K562 (cell line): Measurements from ENCODE around the gene BMF. TPM values are rescaled to one million over a fixed set of nuclear protein-coding genes. Genes with fewer than 3 reads are reported as not detected.

ENCODE experiments used
- CBFA2T2 ChIP-seq: fragments of 450-650 bp; conservative IDR thresholded peaks from 2 replicates; pipeline ENCODE4 v1.6.1; 2017; ENCODE audit warnings: mild to moderate bottlenecking
- CCNT2 ChIP-seq: IDR thresholded peaks from 2 replicates; pipeline ENCODE4 v1.6.1; 2011; ENCODE audit warnings: borderline replicate concordance, low read depth, mild to moderate bottlenecking, moderate library complexity, mixed read lengths, low read length; ENCODE audit not compliant: insufficient read length; ENCODE audit errors: extremely low read depth
- COPS2 ChIP-seq: fragments of 450-650 bp; conservative IDR thresholded peaks from 2 replicates; pipeline ENCODE4 v1.6.1; 2016; ENCODE audit warnings: mild to moderate bottlenecking, moderate library complexity
- CSDE1 ChIP-seq, 2 experiments: fragments of 450-650 bp; IDR thresholded peaks; 2 replicates each; pipeline ENCODE4 v1.6.1; 2016; ENCODE audit warnings: mild to moderate bottlenecking in 1 of 2
- ELF2 ChIP-seq: fragments of 250-450 bp; sonication (Bioruptor Pico); IDR thresholded peaks from 2 replicates; pipeline ENCODE4 v1.5.0; 2021; ENCODE audit warnings: mild to moderate bottlenecking
- HNRNPL ChIP-seq: fragments of 200-400 bp; formaldehyde crosslinking; IDR thresholded peaks from 2 replicates; pipeline ENCODE4 v1.6.1; 2017; ENCODE audit warnings: low read depth, mild to moderate bottlenecking, low read length
- MTA2 ChIP-seq: fragments of 450-650 bp; IDR thresholded peaks from 2 replicates; pipeline ENCODE4 v1.6.1; 2016; ENCODE audit warnings: low read depth
- NR2F6 ChIP-seq: fragments of 450-650 bp; formaldehyde crosslinking; IDR thresholded peaks from 2 replicates; pipeline ENCODE4 v1.4.0; 2020; ENCODE audit warnings: mild to moderate bottlenecking
- POLR2G ChIP-seq: fragments of 200-400 bp; formaldehyde crosslinking; IDR thresholded peaks from 2 replicates; pipeline ENCODE4 v1.6.1; 2017; ENCODE audit warnings: low read depth, mild to moderate bottlenecking, antibody characterized with exemption, low read length, moderate library complexity
- PPARD ChIP-seq: fragments of 250-450 bp; sonication (Bioruptor Pico); IDR thresholded peaks from 2 replicates; pipeline ENCODE4 v1.8.0; 2022; ENCODE audit warnings: inconsistent platforms, mild to moderate bottlenecking, moderate library complexity
- RBFOX2 ChIP-seq: fragments of 200-400 bp; formaldehyde crosslinking; IDR thresholded peaks from 2 replicates; pipeline ENCODE4 v1.6.1; 2017; ENCODE audit warnings: low read depth, mild to moderate bottlenecking, low read length, moderate library complexity
- RBM14 ChIP-seq: fragments of 200-400 bp; formaldehyde crosslinking; IDR thresholded peaks from 2 replicates; pipeline ENCODE4 v1.6.1; 2018; ENCODE audit warnings: low read depth, mild to moderate bottlenecking, low read length, moderate library complexity, borderline replicate concordance; ENCODE audit not compliant: insufficient read depth
- RFX5 ChIP-seq: IDR thresholded peaks from 2 replicates; pipeline ENCODE4 v1.6.1; 2011; ENCODE audit warnings: low read depth, mild to moderate bottlenecking, improper control_type of control experiment, low read length
- SMAD2 ChIP-seq: fragments of 150-350 bp; IDR thresholded peaks from 2 replicates; pipeline ENCODE4 v1.6.1; 2014; ENCODE audit warnings: low read depth, mild to moderate bottlenecking, low read length
- ZNF121 ChIP-seq: sonication (generic); formaldehyde crosslinking; conservative IDR thresholded peaks from 2 replicates; pipeline ENCODE4 v1.8.0; 2022; ENCODE audit warnings: missing genetic modification reagents
- ZNF143 ChIP-seq: sonication (generic); formaldehyde crosslinking; IDR thresholded peaks from 2 replicates; pipeline ENCODE4 v1.9.0; 2022; ENCODE audit warnings: mild to moderate bottlenecking, missing genetic modification reagents
- ZNF24 ChIP-seq: fragments of 450-650 bp; IDR thresholded peaks from 2 replicates; pipeline ENCODE4 v1.6.1; 2016
- ZNF707 ChIP-seq: fragments of 250-450 bp; sonication (Bioruptor Pico); conservative IDR thresholded peaks from 2 replicates; pipeline ENCODE4 v1.8.0; 2022; ENCODE audit warnings: inconsistent platforms, mild to moderate bottlenecking, moderate library complexity
- ZNF785 ChIP-seq: fragments of 250-450 bp; sonication (Bioruptor Pico); IDR thresholded peaks from 2 replicates; pipeline ENCODE4 v1.4.0; 2020; ENCODE audit warnings: mild to moderate bottlenecking
- polyA plus RNA-seq, 8 experiments: library from polyadenylated mRNA; depleted of rRNA in 4 of 8; stranded (reverse) in 5 of 8; unstranded in 3 of 8; fragments of >200 nt; fragmentation: Nextera tagmentation in 2 of 8; fragmentation: Illumina TruSeq in 1 of 8; extraction: Ambion mirVana in 2 of 8; extraction: Trizol in 1 of 8; gene quantifications; 2 replicates each; pipeline versions ENCODE4 v1.2.1 to v1.2.3, GENCODE V29; 2011 to 2014; ENCODE audit warnings: inconsistent platforms in 1 of 8, missing spikeins in 1 of 8
- total RNA-seq, 7 experiments: library from RNA; depleted of rRNA in 6 of 7; stranded (reverse); fragments of >200 nt in 6 of 7; fragmentation: Illumina TruSeq in 2 of 7; extraction: Trizol in 2 of 7; gene quantifications; 2 replicates each; pipeline versions ENCODE4 v1.2.1 to v1.2.3, GENCODE V29; 2011 to 2021; ENCODE audit warnings: low replicate concordance in 1 of 7
- TF ChIP-seq, protein P1 (sequence below): fragments of 450-650 bp; formaldehyde crosslinking; IDR thresholded peaks from 2 replicates; pipeline ENCODE4 v1.4.0; 2020; ENCODE audit warnings: mild to moderate bottlenecking, moderate library complexity
- TF ChIP-seq, protein P2 (sequence below), 2 experiments: fragments of 450-650 bp in 1 of 2; sonication (generic) in 1 of 2; formaldehyde crosslinking; conservative IDR thresholded peaks; 2 replicates each; pipeline versions ENCODE4 v1.4.0 to v1.8.1; 2020 to 2022; ENCODE audit warnings: mild to moderate bottlenecking in 1 of 2, missing genetic modification reagents in 1 of 2
- TF ChIP-seq, protein P3 (sequence below): fragments of 250-450 bp; sonication (Bioruptor Pico); IDR thresholded peaks from 2 replicates; pipeline ENCODE4 v1.4.0; 2020; ENCODE audit warnings: mild to moderate bottlenecking
- TF ChIP-seq, protein P4 (sequence below), 2 experiments: IDR thresholded peaks; 2 replicates each; pipeline ENCODE4 v1.6.1; 2012; ENCODE audit warnings: improper control_type of control experiment in 2 of 2, low read depth in 2 of 2, low read length in 2 of 2, borderline replicate concordance in 1 of 2

The BMF gene
- total and polyA plus RNA-seq, 9 of the 15 experiments (the other 6 are each of a cell fraction or from before 2014, with no cell fraction given) = 0.25 to 0.91 (median 0.59) TPM; not detected in 2

DNA sequence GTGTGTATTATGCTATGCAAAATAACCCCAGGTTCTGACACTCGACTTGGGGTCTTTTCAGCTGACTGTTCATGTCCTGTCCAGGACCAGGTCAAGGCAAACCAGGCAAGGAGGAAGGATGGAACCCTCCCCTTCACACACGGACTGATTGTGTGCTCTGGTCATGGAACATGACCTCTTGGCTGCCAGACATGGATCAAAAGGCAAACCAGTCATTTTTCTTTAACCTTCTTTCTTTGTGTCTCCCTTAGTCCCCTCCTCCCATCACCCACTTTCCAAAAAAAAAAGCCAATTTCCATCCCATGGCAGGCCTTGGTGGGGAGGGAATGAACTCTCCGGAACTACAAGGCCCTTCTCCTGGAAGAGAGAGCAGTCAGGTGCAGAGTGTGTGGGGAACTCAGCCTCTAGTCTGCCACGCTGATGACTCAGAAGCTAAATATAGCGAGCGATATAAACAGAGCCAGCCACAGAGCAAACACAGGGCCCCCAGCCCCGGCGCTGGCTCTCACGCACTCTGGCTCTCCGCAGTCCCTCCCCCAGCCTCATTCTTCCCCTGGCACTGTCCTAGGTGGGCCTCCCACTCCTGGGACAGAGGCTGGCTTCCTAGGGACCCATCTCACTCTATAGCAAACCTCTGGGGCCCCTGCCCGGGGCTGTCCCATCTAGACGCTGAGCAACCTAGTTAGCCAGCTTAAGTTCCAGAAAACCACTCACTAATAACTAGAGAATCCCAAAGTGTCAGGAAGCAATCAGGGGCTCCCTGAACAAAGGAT lies 10.0 kb downstream of the BMF start (continued):
- TF ChIP-seq RBM14 = no peak
- no peak for TF ChIP-seq PPARD (CRISPR knock-in tag)
- TF ChIP-seq RBFOX2 = peak; percentile 56
- TF ChIP-seq CSDE1 (IDR thresholded peaks at IDR 0.05) = no peak
- no peak for TF ChIP-seq HNRNPL
- TF ChIP-seq NR2F6 (CRISPR knock-in tag) = no peak
- no peak for TF ChIP-seq ZNF785
- TF ChIP-seq, protein P1, sequence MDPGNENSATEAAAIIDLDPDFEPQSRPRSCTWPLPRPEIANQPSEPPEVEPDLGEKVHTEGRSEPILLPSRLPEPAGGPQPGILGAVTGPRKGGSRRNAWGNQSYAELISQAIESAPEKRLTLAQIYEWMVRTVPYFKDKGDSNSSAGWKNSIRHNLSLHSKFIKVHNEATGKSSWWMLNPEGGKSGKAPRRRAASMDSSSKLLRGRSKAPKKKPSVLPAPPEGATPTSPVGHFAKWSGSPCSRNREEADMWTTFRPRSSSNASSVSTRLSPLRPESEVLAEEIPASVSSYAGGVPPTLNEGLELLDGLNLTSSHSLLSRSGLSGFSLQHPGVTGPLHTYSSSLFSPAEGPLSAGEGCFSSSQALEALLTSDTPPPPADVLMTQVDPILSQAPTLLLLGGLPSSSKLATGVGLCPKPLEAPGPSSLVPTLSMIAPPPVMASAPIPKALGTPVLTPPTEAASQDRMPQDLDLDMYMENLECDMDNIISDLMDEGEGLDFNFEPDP (CRISPR knock-in tag) = no peak
- TF ChIP-seq COPS2 = no peak
- TF ChIP-seq, protein P2, sequence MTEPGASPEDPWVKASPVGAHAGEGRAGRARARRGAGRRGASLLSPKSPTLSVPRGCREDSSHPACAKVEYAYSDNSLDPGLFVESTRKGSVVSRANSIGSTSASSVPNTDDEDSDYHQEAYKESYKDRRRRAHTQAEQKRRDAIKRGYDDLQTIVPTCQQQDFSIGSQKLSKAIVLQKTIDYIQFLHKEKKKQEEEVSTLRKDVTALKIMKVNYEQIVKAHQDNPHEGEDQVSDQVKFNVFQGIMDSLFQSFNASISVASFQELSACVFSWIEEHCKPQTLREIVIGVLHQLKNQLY (CRISPR knock-in tag; conservative IDR thresholded peaks at IDR 0.05) = no peak
- peak; percentile 65 for TF ChIP-seq POLR2G
- TF ChIP-seq, protein P3, sequence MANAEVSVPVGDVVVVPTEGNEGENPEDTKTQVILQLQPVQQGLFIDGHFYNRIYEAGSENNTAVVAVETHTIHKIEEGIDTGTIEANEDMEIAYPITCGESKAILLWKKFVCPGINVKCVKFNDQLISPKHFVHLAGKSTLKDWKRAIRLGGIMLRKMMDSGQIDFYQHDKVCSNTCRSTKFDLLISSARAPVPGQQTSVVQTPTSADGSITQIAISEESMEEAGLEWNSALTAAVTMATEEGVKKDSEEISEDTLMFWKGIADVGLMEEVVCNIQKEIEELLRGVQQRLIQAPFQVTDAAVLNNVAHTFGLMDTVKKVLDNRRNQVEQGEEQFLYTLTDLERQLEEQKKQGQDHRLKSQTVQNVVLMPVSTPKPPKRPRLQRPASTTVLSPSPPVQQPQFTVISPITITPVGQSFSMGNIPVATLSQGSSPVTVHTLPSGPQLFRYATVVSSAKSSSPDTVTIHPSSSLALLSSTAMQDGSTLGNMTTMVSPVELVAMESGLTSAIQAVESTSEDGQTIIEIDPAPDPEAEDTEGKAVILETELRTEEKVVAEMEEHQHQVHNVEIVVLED (CRISPR knock-in tag) = no peak
- TF ChIP-seq ZNF707 (CRISPR knock-in tag) = 0 out of 2 replicates have a peak, but pooled peaks have one; percentile 10
- TF ChIP-seq ZNF121 (CRISPR knock-in tag) = no peak
- TF ChIP-seq CBFA2T2 = 0 out of 2 replicates have a peak, but pooled peaks have one; percentile 5
- no peak for TF ChIP-seq SMAD2
- TF ChIP-seq ELF2 (CRISPR knock-in tag) = no peak
- TF ChIP-seq, protein P4, sequence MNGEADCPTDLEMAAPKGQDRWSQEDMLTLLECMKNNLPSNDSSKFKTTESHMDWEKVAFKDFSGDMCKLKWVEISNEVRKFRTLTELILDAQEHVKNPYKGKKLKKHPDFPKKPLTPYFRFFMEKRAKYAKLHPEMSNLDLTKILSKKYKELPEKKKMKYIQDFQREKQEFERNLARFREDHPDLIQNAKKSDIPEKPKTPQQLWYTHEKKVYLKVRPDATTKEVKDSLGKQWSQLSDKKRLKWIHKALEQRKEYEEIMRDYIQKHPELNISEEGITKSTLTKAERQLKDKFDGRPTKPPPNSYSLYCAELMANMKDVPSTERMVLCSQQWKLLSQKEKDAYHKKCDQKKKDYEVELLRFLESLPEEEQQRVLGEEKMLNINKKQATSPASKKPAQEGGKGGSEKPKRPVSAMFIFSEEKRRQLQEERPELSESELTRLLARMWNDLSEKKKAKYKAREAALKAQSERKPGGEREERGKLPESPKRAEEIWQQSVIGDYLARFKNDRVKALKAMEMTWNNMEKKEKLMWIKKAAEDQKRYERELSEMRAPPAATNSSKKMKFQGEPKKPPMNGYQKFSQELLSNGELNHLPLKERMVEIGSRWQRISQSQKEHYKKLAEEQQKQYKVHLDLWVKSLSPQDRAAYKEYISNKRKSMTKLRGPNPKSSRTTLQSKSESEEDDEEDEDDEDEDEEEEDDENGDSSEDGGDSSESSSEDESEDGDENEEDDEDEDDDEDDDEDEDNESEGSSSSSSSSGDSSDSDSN (IDR thresholded peaks at IDR 0.05; ENCODE audit: borderline replicate concordance in 1 of 2, low read depth in 2 of 2, low read length in 2 of 2) = no peak
- 0 out of 2 replicates have a peak, but pooled peaks have one; percentile 18 for TF ChIP-seq MTA2
- no peak for TF ChIP-seq RFX5
- TF ChIP-seq CCNT2 = peak; percentile 72
- TF ChIP-seq ZNF24 = no peak
- TF ChIP-seq ZNF143 (CRISPR knock-in tag) = no peak
